GM12878 (cell line): Measurements from ENCODE around the gene NOS3. TPM values are rescaled to one million over a fixed set of nuclear protein-coding genes. Genes with fewer than 3 reads are reported as not detected.

Experiments used
- ATAC-seq: fragments of 200-7000 bp; cut with Tn5 transposase; 3 replicates; pipeline ENCODE4 v1.9.1; 2020; ENCODE audit warnings: mild to moderate bottlenecking, moderate library complexity
- BruUV-seq: library from RNA; stranded (reverse); fragments of 400-500 nt; replicated peaks from 2 replicates; lab custom pipeline; 2021; lab: Mats Ljungman, UMichigan
- CTCF ChIA-PET: fragments of 300-600 bp; sonication (Branson Sonifier 250); formaldehyde crosslinking; extraction: SDS; loops from one replicate; lab custom pipeline; 2021; ENCODE audit warnings: inconsistent platforms; lab: Yijun Ruan, JAX
- POLR2A ChIA-PET: fragments of 350-600 bp; formaldehyde crosslinking; extraction: SDS; loops from one replicate; lab custom pipeline; 2021; ENCODE audit warnings: inconsistent platforms; lab: Charles Lee
- RAD21 ChIA-PET: fragments of 300-600 bp; sonication (Branson Sonifier 250); formaldehyde crosslinking; loops from one replicate; lab custom pipeline; 2023; ENCODE audit warnings: antibody characterized with exemption; ENCODE audit not compliant: unreplicated experiment; lab: Charles Lee
- SMC1A ChIA-PET: fragments of 300-600 bp; sonication (Branson Sonifier 250); formaldehyde crosslinking; loops from one replicate; lab custom pipeline; 2023; ENCODE audit not compliant: unreplicated experiment, uncharacterized antibody; lab: Charles Lee
- DNase-seq: peaks from one replicate; pipeline ENCODE4 v3.0.0-alpha.2; 2011; ENCODE audit warnings: low read depth, low spot score
- FAIRE-seq: peaks from 3 replicates; lab custom pipeline; 2011; peaks lifted over from hg19 to GRCh38; lab: Jason Lieb, UNC
- H2AFZ ChIP-seq: 2 replicates; pipeline ENCODE4 v1.6.0; 2011; ENCODE audit warnings: low read depth, low read length, control low read depth; ENCODE audit not compliant: control insufficient read depth
- H3K27ac ChIP-seq: 2 replicates; pipeline ENCODE4 v1.5.1; 2011; ENCODE audit warnings: control low read depth; ENCODE audit not compliant: control insufficient read depth, insufficient read depth
- H3K27me3 ChIP-seq, 2 experiments: replicated peaks in 1 of 2; 2 replicates each; pipeline versions ENCODE4 v1.6.0 to v1.6.1; 2011; ENCODE audit warnings: low read length in 1 of 2; ENCODE audit not compliant: control insufficient read depth in 2 of 2, insufficient read depth in 2 of 2
- H3K36me3 ChIP-seq, 2 experiments: 2 replicates each; pipeline ENCODE4 v1.5.1; 2011; ENCODE audit warnings: low read length in 1 of 2; ENCODE audit not compliant: control insufficient read depth in 2 of 2, insufficient read depth in 2 of 2
- H3K4me1 ChIP-seq: 2 replicates; pipeline ENCODE4 v1.6.1; 2011; ENCODE audit warnings: mild to moderate bottlenecking, low read length, moderate library complexity, mixed read lengths; ENCODE audit not compliant: control insufficient read depth, insufficient read depth
- H3K4me2 ChIP-seq: 2 replicates; pipeline ENCODE4 v1.6.0; 2011; ENCODE audit warnings: control low read depth; ENCODE audit not compliant: control insufficient read depth, insufficient read depth
- H3K4me3 ChIP-seq: fragments of 200-600 bp; sonication (generic); 2 replicates; pipeline ENCODE4 v1.5.1; 2016
- H3K79me2 ChIP-seq: 2 replicates; pipeline ENCODE4 v1.6.0; 2011; ENCODE audit warnings: low read length; ENCODE audit not compliant: control insufficient read depth, insufficient read depth
- H3K9ac ChIP-seq: 2 replicates; pipeline ENCODE4 v1.8.0; 2011; ENCODE audit warnings: low read length, control low read depth, mixed read lengths; ENCODE audit not compliant: control insufficient read depth, insufficient read depth
- H3K9me3 ChIP-seq: replicated peaks from 3 replicates; pipeline ENCODE4 v1.5.1; 2011; ENCODE audit warnings: mild to moderate bottlenecking, low read length; ENCODE audit not compliant: control insufficient read depth, insufficient read depth
- H4K20me1 ChIP-seq: 2 replicates; pipeline ENCODE4 v1.6.0; 2011; ENCODE audit not compliant: control insufficient read depth, insufficient read depth
- CHD2 ChIP-seq: IDR thresholded peaks from 2 replicates; pipeline ENCODE4 v1.6.1; 2011; ENCODE audit warnings: low read depth, low read length, improper control_type of control experiment, borderline replicate concordance
- JUNB ChIP-seq: IDR thresholded peaks from 2 replicates; pipeline ENCODE4 v1.6.1; 2016; ENCODE audit warnings: antibody characterized with exemption, mild to moderate bottlenecking
- SMAD1 ChIP-seq: fragments of 450-650 bp; IDR thresholded peaks from 2 replicates; pipeline ENCODE4 v1.6.1; 2018; ENCODE audit warnings: mild to moderate bottlenecking, low read depth; ENCODE audit not compliant: partially characterized antibody
- WGBS: methylation state at CpG from one replicate; pipeline ENCODE4 v1.1.6; 2016; ENCODE audit warnings: low lambda C conversion rate; ENCODE audit not compliant: insufficient replicate concordance, insufficient coverage; ENCODE audit errors: missing lambda C conversion rate; 5-methylcytosine and 5-hydroxymethylcytosine counted together
- in situ Hi-C: fragments of 300-500 bp; cut with MboI; formaldehyde crosslinking; loops from 9 replicates; pipeline ENCODE4 v1.14.3; 2018; ENCODE audit warnings: mixed read lengths
- intact Hi-C: fragments of 100-400 bp; cut with micrococcal nuclease; formaldehyde crosslinking; loops from one replicate; pipeline ENCODE4 v1.14.2; 2022; ENCODE audit not compliant: unreplicated experiment
- polyA plus RNA-seq, 11 experiments: library from polyadenylated mRNA; depleted of rRNA in 4 of 11; unstranded in 6 of 11; stranded (reverse) in 5 of 11; fragments of >200 nt; fragmentation: Nextera tagmentation in 4 of 11; fragmentation: Illumina TruSeq in 1 of 11; extraction: Ambion mirVana in 4 of 11; extraction: Trizol in 1 of 11; gene quantifications; 1 replicate in 1 of 11; 2 replicates in 10 of 11; pipeline versions ENCODE4 v1.2.1 to v1.2.3, GENCODE V29; 2011 to 2016; ENCODE audit warnings: inconsistent platforms in 2 of 11, missing spikeins in 2 of 11, low read depth in 1 of 11
- total RNA-seq, 4 experiments: library from RNA; depleted of rRNA in 3 of 4; stranded (reverse); fragments of >200 nt in 3 of 4; fragmentation: Illumina TruSeq in 1 of 4; extraction: Trizol in 1 of 4; gene quantifications; 2 replicates each; pipeline versions ENCODE4 v1.2.1 to v1.2.3, GENCODE V29; 2013 to 2021
- TF ChIP-seq, protein P1 (sequence below): fragments of 450-650 bp; IDR thresholded peaks from 2 replicates; pipeline ENCODE4 v1.6.1; 2018; ENCODE audit warnings: borderline replicate concordance, mild to moderate bottlenecking; ENCODE audit not compliant: partially characterized antibody

The NOS3 gene
- total and polyA plus RNA-seq, 10 of the 15 experiments (the other 5 are each of a cell fraction or from before 2014, with no cell fraction given), result 0.06 to 0.92 (median 0.30) TPM; not detected in 3

DNA sequence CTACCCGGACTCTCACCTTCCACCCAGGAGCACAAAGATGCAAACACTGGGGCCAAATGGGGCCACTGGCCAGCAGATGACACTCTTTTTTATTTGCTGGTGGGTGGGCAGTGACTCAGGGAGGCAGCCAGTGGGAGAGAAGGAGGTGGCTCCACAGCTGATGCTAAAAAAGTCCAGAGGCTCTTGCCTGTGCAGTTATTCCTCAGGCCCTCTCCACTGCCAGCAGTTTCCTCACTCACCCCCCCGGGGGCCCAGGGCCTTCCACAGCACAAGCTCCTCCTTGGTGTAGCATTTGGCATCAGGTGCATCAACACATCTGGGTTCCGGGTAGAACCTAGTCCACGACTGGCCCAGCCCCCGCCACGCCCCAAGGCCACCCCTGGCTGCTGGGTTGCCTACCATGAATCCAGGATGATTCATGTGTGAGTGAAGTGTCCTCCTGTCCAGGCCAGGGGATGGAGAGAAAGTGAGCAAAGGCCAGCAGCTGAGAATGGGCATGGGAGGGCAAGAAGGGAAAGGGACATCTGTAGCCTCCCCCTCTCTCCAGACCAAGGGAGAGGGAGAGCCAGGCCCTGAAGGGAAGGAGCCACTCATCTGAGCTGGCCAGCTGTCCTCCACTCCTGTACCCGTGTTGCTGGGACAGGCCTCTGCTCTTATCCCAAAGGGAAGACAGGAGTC is 11.0 kb upstream of the NOS3 start:
- Histone ChIP-seq H3K27ac (no peak overlapping the region), H3K4me2 (no peak overlapping the region), H4K20me1 (no peaks in the 10 kb centered on the region), H3K36me3 (no peaks in the 10 kb centered on the region), H3K79me2 (no peaks in the 10 kb centered on the region), H3K4me3 (no peak overlapping the region), H2AFZ (no peak overlapping the region), H3K9ac (no peak overlapping the region), H3K9me3 (no peaks in the 10 kb centered on the region), H3K4me1 (no peaks in the 10 kb centered on the region), H3K27me3 (peaks cover 7 to 9% of the 10 kb centered on the region in 2 experiments)
- no peak for TF ChIP-seq SMAD1
- no peak for TF ChIP-seq JUNB
- TF ChIP-seq, protein P1, sequence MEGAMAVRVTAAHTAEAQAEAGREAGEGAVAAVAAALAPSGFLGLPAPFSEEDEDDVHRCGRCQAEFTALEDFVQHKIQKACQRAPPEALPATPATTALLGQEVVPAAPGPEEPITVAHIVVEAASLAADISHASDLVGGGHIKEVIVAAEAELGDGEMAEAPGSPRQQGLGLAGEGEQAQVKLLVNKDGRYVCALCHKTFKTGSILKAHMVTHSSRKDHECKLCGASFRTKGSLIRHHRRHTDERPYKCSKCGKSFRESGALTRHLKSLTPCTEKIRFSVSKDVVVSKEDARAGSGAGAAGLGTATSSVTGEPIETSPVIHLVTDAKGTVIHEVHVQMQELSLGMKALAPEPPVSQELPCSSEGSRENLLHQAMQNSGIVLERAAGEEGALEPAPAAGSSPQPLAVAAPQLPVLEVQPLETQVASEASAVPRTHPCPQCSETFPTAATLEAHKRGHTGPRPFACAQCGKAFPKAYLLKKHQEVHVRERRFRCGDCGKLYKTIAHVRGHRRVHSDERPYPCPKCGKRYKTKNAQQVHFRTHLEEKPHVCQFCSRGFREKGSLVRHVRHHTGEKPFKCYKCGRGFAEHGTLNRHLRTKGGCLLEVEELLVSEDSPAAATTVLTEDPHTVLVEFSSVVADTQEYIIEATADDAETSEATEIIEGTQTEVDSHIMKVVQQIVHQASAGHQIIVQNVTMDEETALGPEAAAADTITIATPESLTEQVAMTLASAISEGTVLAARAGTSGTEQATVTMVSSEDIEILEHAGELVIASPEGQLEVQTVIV, result no peak
- TF ChIP-seq CHD2, result no peak
- in situ Hi-C loops (no loop called here), intact Hi-C loops (loop anchor here (5.0 kb wide), 1 partner anchor 533 kb away; no protein-coding TSS in a partner anchor)
- DNase-seq (no peak), FAIRE-seq (no peak), ATAC-seq (no peak)
- BruUV-seq, result no TSS peak
- RAD21 ChIA-PET, result interaction anchor here (1.0 kb wide), 1 partner anchor 148 kb away, joined by 3 read pairs; no protein-coding TSS in a partner anchor
- CTCF ChIA-PET, result interaction anchor here (0.6 to 2.4 kb wide), 4 partner anchors 14 to 83 kb away, joined by 3 to 7 read pairs (median 3); no protein-coding TSS in a partner anchor
- SMC1A ChIA-PET, result no interaction called here
- 53% methylated on average over 7 of the region's 7 CpGs for WGBS
- POLR2A ChIA-PET, result no interaction called here
